ENCODE measurements around the gene ZNF74.

The ZNF74 gene

GRCh38 chr22:20422271-20423007 is 28.5 kb downstream of the ZNF74 start:
- no peak for FAIRE-seq

- no peak for FAIRE-seq
These were observed 29.3 kb downstream of the ZNF74 start for GRCh38 chr22:20423008-20423905.

- FAIRE-seq: no peak
These were observed 30.1 kb downstream of the ZNF74 start for GRCh38 chr22:20423906-20424551.

- no peak for FAIRE-seq
These were observed 30.6 kb downstream of the ZNF74 start for GRCh38 chr22:20424568-20424931.

GRCh38 chr22:20424932-20425565 is 31.1 kb downstream of the ZNF74 start:
- no peak for FAIRE-seq

GRCh38 chr22:20425566-20426258 is 31.8 kb downstream of the ZNF74 start:
- FAIRE-seq: no peak

- no peak for FAIRE-seq
These were observed 32.3 kb downstream of the ZNF74 start for GRCh38 chr22:20426259-20426615.

GRCh38 chr22:20427104-20427944 is 33.4 kb downstream of the ZNF74 start:
- no peak for FAIRE-seq

GRCh38 chr22:20427945-20428417 is 34.0 kb downstream of the ZNF74 start:
- no peak for FAIRE-seq

- FAIRE-seq: no peak
These were observed 34.7 kb downstream of the ZNF74 start for GRCh38 chr22:20428496-20429253.

GRCh38 chr22:20429254-20430100 is 35.5 kb downstream of the ZNF74 start:
- FAIRE-seq: no peak

GRCh38 chr22:20430101-20430719 is 36.3 kb downstream of the ZNF74 start:
- FAIRE-seq: no peak

GRCh38 chr22:20430720-20431510 is 37.0 kb downstream of the ZNF74 start:
- FAIRE-seq: no peak

- FAIRE-seq: no peak
These were observed 37.7 kb downstream of the ZNF74 start for GRCh38 chr22:20431511-20432192.

- no peak for FAIRE-seq
These were observed 38.3 kb downstream of the ZNF74 start for GRCh38 chr22:20432244-20432686.

GRCh38 chr22:20433191-20433590 is 39.2 kb downstream of the ZNF74 start:
- FAIRE-seq: no peak

GRCh38 chr22:20433686-20434241 is 39.8 kb downstream of the ZNF74 start:
- FAIRE-seq: no peak
